22Rv1 (cell line): Measurements from ENCODE around the gene SPATA6.

ENCODE experiments used
- CTCF ChIP-seq: fragments of 450-650 bp; IDR thresholded peaks from 2 replicates; pipeline ENCODE4 v1.5.1; 2017; ENCODE audit warnings: mild to moderate bottlenecking
- ZFX ChIP-seq: fragments of 450-650 bp; IDR thresholded peaks from 2 replicates; pipeline ENCODE4 v1.6.1; 2017; ENCODE audit warnings: antibody characterized with exemption, borderline replicate concordance

- TF ChIP-seq CTCF = no peak
- TF ChIP-seq ZFX = no peak
Measured at GRCh38 chr1:48356901-48357300, 115.1 kb downstream of the SPATA6 start.
